ENCODE measurements around the gene RNF44. TPM values are rescaled to one million over a fixed set of nuclear protein-coding genes. Genes with fewer than 3 reads are reported as not detected.

Gene RNF44
- total RNA-seq = 100 to 1,000 TPM; 137 TPM

DNA sequence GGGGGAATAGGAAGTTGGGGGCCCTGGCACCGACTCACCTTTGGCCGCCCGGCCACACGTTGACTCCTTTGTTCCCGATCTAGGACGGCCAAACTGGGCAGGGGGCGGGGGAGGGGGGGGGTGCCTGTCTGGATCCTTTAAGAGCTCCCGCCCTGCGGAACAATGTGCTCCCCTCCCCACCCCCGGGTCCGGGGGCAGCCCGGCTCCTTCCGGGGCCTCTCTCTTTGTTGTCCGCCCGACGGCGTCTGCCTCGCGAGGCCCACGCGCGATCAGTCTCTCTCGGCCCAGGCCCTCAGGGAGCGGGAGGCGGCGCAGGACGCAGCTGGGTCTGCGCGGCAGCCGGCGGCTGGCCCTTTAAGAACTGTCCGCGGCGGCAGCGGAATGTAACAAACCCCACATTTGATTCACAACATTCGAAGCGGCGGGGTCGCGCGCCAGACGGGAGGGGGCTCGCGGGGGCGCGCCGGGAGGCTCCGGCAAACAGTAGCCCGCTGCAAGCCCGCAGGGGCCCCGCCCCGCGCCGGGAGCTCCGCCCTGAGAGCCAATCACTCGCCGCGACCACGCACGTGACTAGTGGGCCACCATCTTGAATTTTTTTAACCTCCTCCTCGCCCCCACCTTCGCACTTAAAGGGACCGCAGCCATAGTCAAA lies at the start of gene RNF44:
TSS of gene RNF44 (minus strand) at position 501 of the 652 bp plus-strand sequence. CDS start 4,930 bp downstream, outside the sequence.
- Mint-ChIP-seq H3K36me3 (ENCODE audit: low read depth) (peaks cover 29% of the 10 kb centered on the region), H3K27ac (peak within 1 kb of the TSS; percentile 100), H3K4me1 (peaks cover 66% of the 10 kb centered on the region), H3K4me3 (peak within 1 kb of the TSS; percentile 94), H3K9me3 (no peaks in the 10 kb centered on the region), H3K27me3 (no peaks in the 10 kb centered on the region)
- peak; percentile 98 for DNase-seq
- CTCF ChIA-PET = interaction anchor here (0.6 to 4.8 kb wide), 10 partner anchors 10 to 100 kb away, joined by 3 to 31 read pairs (median 4); partner anchors contain the start of gene FAF2
- POLR2A ChIA-PET = interaction anchor here (0.8 to 1.3 kb wide), 2 partner anchors 90 to 1020 kb away, joined by 4 read pairs; no protein-coding TSS in a partner anchor

DNA sequence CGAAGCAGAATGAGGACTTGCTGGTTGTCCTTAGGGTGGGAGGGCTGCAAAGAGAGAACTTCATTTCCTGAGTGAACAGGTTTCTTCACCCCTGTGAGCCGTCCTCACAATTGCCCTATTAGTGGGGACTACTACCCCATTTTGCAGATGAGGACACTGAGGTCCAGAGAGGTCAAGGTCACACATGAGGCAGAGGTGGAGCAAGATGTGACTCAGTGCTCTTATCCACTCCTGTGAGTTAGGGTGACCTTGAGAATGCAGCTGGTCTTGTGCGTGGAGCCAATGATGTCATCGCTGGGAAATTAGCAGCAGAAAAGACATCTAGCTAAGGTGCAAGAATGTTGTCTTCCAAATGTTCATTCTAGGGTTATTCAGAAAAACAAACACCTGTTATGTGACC lies 45.9 kb upstream of the RNF44 start:
- H3K27ac Mint-ChIP-seq = no peak overlapping the region
- no peak for DNase-seq
- H3K4me3 Mint-ChIP-seq = no peak overlapping the region
- ChIA-PET CTCF (interaction anchor here (0.6 to 1.7 kb wide), 3 partner anchors 13 to 174 kb away, joined by 3 to 5 read pairs (median 3); no protein-coding TSS in a partner anchor), POLR2A (no interaction called here)
- H3K9me3 Mint-ChIP-seq = peaks cover 9% of the 10 kb centered on the region
- H3K36me3 Mint-ChIP-seq (ENCODE audit: low read depth) = no peaks in the 10 kb centered on the region
- no peaks in the 10 kb centered on the region for H3K4me1 Mint-ChIP-seq
- no peaks in the 10 kb centered on the region for H3K27me3 Mint-ChIP-seq

DNA sequence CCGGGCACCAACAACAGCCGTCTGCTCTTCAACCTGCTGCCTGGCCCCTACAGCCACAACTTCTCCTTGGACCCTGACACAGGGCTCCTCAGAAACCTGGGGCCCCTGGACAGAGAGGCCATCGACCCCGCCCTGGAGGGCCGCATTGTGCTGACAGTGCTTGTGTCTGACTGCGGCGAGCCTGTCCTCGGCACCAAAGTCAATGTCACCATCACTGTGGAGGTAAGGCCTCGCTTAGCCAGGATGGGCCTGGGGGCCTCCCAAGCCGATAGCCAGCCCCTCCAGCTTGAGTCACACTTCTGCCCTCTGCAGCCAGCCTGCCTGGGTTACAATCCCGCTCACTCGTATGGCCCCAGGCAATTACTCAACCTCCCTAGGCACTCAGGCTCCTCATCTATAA lies 44.2 kb upstream of the RNF44 start:
- POLR2A ChIA-PET = no interaction called here
- Mint-ChIP-seq H3K4me3 (no peak overlapping the region), H3K36me3 (ENCODE audit: low read depth) (no peaks in the 10 kb centered on the region), H3K4me1 (no peaks in the 10 kb centered on the region), H3K27me3 (no peaks in the 10 kb centered on the region), H3K27ac (no peak overlapping the region), H3K9me3 (peaks cover 9% of the 10 kb centered on the region)
- DNase-seq = no peak
- CTCF ChIA-PET = interaction anchor here (0.6 kb wide), 1 partner anchor 9 kb away, joined by 3 read pairs; no protein-coding TSS in a partner anchor

DNA sequence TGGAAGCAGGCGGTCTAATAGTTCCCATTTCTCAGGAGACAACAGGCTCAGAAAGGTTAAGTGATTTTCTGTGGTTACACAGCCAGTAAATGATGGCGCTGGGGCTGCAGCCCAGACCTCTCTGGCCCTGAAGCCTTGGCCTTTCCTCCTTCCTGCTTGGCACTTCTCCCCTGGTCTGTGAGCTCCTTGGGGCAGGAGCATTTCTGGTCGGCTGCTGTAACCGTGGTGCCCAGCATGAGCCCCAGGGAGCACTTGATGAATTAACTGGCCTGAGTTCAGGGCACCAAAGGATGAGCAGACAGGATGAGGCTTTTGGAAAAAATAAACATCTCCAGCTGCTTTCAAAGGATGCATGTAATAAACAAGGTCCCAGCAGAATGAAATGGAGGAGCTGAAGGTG lies 42.1 kb upstream of the RNF44 start:
- Mint-ChIP-seq H3K4me1 (no peaks in the 10 kb centered on the region), H3K27me3 (no peaks in the 10 kb centered on the region), H3K27ac (no peak overlapping the region), H3K9me3 (no peaks in the 10 kb centered on the region), H3K4me3 (no peak overlapping the region), H3K36me3 (ENCODE audit: low read depth) (no peaks in the 10 kb centered on the region)
- CTCF ChIA-PET = interaction anchor here (1.0 to 1.2 kb wide), 3 partner anchors 17 to 81 kb away, joined by 3 to 4 read pairs (median 3); no protein-coding TSS in a partner anchor
- DNase-seq = no peak
- POLR2A ChIA-PET = no interaction called here

DNA sequence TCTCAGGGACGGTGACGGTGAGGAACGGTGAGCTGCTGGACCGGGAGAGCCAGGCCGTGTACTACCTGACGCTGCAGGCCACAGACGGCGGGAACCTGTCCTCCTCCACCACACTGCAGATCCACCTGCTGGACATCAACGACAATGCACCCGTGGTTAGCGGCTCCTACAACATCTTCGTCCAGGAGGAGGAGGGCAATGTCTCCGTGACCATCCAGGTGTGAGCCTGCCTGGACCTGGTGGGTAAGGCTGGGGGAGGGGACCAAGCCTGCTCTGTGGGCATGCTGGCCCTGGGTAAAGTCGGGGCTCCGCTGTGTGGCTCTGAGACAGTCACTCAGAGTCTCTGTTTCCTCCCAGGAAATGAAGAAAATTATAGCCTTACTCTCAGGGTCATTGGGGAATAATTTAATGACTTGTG lies 41.2 kb upstream of the RNF44 start:
- no peaks in the 10 kb centered on the region for H3K27me3 Mint-ChIP-seq
- H3K27ac Mint-ChIP-seq = no peak overlapping the region
- ChIA-PET CTCF (interaction anchor here (1.1 kb wide), 1 partner anchor 31 kb away, joined by 3 read pairs; no protein-coding TSS in a partner anchor), POLR2A (no interaction called here)
- no peaks in the 10 kb centered on the region for H3K9me3 Mint-ChIP-seq
- peak; percentile 46 for DNase-seq
- H3K36me3 Mint-ChIP-seq (ENCODE audit: low read depth) = no peaks in the 10 kb centered on the region
- H3K4me1 Mint-ChIP-seq = no peaks in the 10 kb centered on the region
- H3K4me3 Mint-ChIP-seq = no peak overlapping the region

DNA sequence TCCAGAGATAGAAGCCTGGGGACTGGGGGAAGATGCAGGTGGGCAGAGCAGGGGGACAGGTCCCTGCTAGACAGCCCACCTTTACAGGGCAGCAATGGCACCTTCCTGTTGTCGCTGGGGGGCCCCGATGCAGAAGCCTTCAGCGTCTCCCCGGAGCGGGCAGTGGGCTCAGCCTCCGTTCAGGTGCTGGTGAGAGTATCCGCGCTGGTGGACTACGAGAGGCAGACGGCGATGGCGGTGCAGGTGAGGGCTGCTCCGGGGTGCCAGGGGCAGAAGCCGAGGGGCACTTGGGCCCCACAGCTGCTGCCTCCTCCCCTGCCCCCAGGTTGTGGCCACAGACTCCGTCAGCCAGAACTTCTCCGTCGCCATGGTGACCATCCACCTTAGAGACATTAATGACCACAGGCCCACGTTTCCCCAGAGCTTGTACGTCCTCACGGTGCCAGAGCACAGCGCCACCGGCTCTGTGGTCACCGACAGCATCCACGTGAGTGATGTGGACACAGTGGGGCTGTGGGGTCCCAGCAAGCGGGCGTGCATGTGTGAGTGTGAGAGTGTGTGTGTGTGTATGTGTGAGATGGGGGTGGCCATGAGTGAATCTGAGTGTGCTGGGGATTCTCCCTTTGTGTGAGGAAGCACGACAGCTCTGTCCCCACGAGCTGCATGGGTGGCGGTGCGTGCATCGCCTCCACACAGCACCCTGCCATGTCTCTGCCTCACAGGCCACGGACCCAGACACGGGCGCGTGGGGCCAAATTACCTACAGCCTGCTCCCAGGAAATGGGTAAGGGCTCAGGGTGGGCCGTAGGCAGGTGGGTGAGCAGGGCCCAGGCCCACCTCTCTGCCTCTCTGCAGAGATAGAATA lies 40.3 kb upstream of the RNF44 start:
- H3K27me3 Mint-ChIP-seq = no peaks in the 10 kb centered on the region
- no peaks in the 10 kb centered on the region for H3K36me3 Mint-ChIP-seq (ENCODE audit: low read depth)
- H3K27ac Mint-ChIP-seq = no peak overlapping the region
- DNase-seq = no peak
- no peak overlapping the region for H3K4me3 Mint-ChIP-seq
- H3K4me1 Mint-ChIP-seq = peaks cover 6% of the 10 kb centered on the region
- H3K9me3 Mint-ChIP-seq = no peaks in the 10 kb centered on the region
- ChIA-PET CTCF (interaction anchor here (1.1 kb wide), 1 partner anchor 53 kb away, joined by 3 read pairs; the partner anchor contains the start of genes EIF4E1B and SNCB), POLR2A (no interaction called here)

DNA sequence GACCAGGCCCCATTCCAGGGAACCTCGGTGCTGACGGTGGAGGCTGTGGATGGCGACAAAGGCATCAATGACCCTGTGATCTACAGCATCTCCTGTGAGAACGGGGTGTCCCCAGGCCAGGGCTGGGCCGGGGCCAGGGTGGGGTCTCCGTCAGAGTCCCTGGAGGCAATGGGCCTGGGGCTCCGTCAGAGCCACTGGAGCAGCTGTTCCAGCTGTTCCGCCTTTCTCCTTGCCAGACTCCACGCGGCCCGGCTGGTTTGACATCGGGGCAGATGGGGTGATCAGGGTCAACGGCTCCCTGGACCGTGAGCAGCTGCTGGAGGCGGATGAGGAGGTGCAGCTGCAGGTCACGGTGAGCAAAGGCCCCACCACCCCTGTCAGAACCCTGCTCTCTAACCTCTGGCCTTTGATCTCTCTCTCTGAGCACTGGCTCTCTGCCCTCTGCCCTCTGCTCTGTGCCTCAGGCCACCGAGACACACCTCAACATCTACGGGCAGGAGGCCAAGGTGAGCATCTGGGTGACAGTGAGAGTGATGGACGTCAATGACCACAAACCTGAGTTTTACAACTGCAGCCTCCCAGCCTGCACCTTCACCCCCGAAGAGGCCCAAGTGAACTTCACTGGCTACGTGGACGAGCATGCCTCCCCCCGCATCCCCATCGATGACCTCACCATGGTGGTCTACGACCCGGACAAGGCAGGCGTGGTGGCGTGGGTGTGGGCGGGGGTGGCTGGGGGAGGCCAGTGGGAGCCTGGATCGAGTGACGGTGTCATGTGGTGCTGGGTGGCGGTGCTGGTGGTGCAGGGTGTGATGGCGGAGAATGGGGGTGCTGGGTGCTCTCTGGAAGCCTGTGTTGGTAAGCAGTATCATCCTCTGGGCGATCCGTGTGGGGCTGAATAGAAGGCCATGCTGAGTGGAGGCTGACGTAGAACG lies 38.6 kb upstream of the RNF44 start:
- Mint-ChIP-seq H3K27ac (no peak overlapping the region), H3K4me3 (no peak overlapping the region), H3K36me3 (ENCODE audit: low read depth) (no peaks in the 10 kb centered on the region), H3K27me3 (no peaks in the 10 kb centered on the region), H3K4me1 (peaks cover 6% of the 10 kb centered on the region), H3K9me3 (no peaks in the 10 kb centered on the region)
- ChIA-PET POLR2A (no interaction called here), CTCF (interaction anchor here (1.2 kb wide), 1 partner anchor 159 kb away, joined by 5 read pairs; the partner anchor contains the start of gene CLTB)
- no peak for DNase-seq

DNA sequence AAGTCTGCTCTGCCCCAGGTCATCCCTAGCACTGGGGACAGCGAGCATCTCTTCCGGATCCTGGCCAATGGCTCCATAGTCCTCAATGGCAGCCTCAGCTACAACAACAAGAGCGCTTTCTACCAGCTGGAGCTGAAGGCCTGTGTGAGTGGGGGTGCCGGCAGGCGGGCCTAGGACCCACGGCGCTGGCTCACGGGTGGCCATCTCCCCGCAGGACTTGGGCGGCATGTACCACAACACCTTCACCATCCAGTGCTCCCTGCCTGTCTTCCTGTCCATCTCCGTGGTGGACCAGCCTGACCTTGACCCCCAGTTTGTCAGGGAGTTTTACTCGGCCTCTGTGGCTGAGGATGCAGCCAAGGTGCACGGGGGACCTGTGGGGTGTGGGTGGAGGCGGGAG lies 37.9 kb upstream of the RNF44 start:
- ChIA-PET CTCF (interaction anchor here (1.2 kb wide), 1 partner anchor 158 kb away, joined by 5 read pairs; the partner anchor contains the start of gene CLTB), POLR2A (no interaction called here)
- Mint-ChIP-seq H3K4me3 (no peak overlapping the region), H3K9me3 (no peaks in the 10 kb centered on the region), H3K27ac (no peak overlapping the region), H3K36me3 (ENCODE audit: low read depth) (no peaks in the 10 kb centered on the region), H3K27me3 (peaks cover under 1% of the 10 kb centered on the region), H3K4me1 (peaks cover 6% of the 10 kb centered on the region)
- no peak for DNase-seq

DNA sequence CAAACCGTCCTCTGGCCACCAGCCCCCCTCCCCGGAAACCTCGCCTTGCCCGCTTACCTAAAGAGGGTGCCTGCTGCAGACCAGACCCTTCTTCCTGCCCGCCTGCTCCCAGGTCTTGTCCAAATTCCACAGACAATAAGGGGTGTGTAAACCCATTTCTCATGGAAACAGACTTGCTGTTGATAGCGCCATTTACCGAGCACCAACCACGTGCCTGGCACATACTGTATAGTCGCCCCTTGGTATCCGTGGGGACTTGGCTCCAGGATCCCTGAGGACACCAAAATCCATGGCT lies 37.0 kb upstream of the RNF44 start:
- Mint-ChIP-seq H3K36me3 (ENCODE audit: low read depth) (no peaks in the 10 kb centered on the region), H3K4me3 (no peak overlapping the region), H3K9me3 (no peaks in the 10 kb centered on the region), H3K27me3 (peaks cover 3% of the 10 kb centered on the region), H3K27ac (no peak overlapping the region), H3K4me1 (peaks cover 6% of the 10 kb centered on the region)
- ChIA-PET POLR2A (no interaction called here), CTCF (interaction anchor here (0.8 to 1.6 kb wide), 4 partner anchors 8 to 158 kb away, joined by 3 to 4 read pairs (median 4); partner anchors contain the start of genes CLTB and RNF44)
- no peak for DNase-seq

DNA sequence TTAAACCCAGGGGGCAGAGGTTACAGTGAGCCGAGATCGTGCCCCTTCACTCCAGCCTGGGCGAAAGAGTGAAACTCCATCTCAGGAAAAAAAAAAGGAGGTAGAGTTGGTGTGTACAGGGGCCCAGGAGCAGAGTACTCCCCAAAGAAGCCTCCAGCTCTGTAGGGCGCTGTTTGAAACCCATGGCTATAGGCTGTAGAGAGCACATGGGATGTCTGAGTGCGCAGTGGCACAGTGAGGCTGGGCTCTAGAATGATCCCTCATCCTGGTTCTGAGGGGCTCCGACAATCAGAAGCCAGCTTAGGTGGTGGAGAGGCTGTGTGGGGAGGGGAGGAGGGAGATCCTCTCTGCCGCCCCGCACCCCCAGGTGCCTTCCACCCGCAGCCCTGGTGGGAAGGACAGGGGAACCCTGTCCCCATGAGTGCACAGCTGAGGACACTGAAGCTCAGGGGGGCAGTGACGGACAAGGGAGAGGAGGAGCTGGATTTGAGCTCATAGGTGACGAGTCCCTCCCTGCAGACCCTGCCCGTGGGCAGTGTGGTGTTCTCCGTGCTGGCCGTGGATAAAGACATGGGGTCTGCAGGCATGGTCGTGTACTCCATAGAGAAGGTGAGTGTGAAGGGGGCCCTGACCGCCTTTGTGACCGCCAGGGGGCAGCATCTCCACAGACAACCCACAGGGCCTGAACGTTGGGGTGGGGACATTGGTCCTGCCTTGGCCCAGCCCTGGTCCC lies 36.5 kb upstream of the RNF44 start:
- no peak overlapping the region for H3K27ac Mint-ChIP-seq
- H3K27me3 Mint-ChIP-seq = peaks cover 3% of the 10 kb centered on the region
- ChIA-PET CTCF (interaction anchor here (0.5 to 1.6 kb wide), 9 partner anchors 8 to 157 kb away, joined by 3 to 5 read pairs (median 3); partner anchors contain the start of genes CLTB and RNF44), POLR2A (no interaction called here)
- peaks cover 6% of the 10 kb centered on the region for H3K4me1 Mint-ChIP-seq
- H3K4me3 Mint-ChIP-seq = no peak overlapping the region
- peak; percentile 79 for DNase-seq
- no peaks in the 10 kb centered on the region for H3K9me3 Mint-ChIP-seq
- H3K36me3 Mint-ChIP-seq (ENCODE audit: low read depth) = no peaks in the 10 kb centered on the region

DNA sequence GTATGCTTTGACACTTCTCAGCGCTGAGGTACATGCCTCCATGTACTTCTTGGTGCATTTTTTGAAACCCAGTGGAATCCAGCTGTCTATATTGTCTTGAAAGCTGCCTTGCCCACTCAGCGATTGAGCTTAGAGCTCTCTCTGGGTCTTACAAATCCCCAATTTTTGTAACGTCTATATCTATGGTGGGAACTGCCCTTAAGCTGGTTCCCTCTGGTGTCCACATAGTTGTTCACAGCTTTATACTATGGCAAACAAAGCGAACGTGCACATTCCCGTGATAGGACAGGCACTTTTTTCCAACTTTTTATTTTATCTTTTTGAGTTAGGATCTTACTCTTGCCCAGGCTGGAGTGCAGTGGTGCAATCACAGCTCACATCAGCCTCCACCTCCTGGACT lies 32.8 kb upstream of the RNF44 start:
- Mint-ChIP-seq H3K27ac (no peak overlapping the region), H3K9me3 (no peaks in the 10 kb centered on the region), H3K4me1 (peaks cover 6% of the 10 kb centered on the region), H3K36me3 (ENCODE audit: low read depth) (no peaks in the 10 kb centered on the region), H3K4me3 (no peak overlapping the region), H3K27me3 (peaks cover 3% of the 10 kb centered on the region)
- no peak for DNase-seq
- ChIA-PET POLR2A (no interaction called here), CTCF (no interaction called here)

DNA sequence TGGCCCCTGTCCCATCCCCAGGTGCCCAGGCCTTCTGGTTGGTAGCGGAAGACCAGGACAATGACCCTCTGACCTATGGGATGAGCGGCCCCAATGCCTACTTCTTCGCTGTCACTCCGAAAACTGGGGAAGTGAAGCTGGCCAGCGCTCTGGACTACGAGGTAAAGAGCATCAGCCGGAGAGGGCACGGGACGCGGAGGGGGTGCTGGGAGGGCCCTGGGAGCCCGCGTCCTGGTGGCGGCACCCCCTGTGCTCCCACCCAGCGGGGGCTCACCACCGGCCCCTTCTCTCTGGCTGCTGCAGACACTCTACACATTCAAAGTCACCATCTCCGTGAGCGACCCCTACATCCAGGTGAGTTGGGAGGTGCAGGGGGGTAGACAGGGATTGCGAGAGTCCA lies 31.5 kb upstream of the RNF44 start:
- peaks cover 6% of the 10 kb centered on the region for H3K4me1 Mint-ChIP-seq
- ChIA-PET POLR2A (no interaction called here), CTCF (no interaction called here)
- H3K4me3 Mint-ChIP-seq = no peak overlapping the region
- peaks cover 3% of the 10 kb centered on the region for H3K27me3 Mint-ChIP-seq
- H3K9me3 Mint-ChIP-seq = no peaks in the 10 kb centered on the region
- H3K27ac Mint-ChIP-seq = no peak overlapping the region
- no peak for DNase-seq
- no peaks in the 10 kb centered on the region for H3K36me3 Mint-ChIP-seq (ENCODE audit: low read depth)

All from activated CD4-positive, alpha-beta T cell treated with anti-CD3 and anti-CD28 coated beads, Interleukin-2, amount 10 ng/mL, durations not matched to agents 7 days and 5 days (primary cell).